Measurements from ENCODE around the gene AAK1.
"Not testable (repeated sequence)": the region's sequence is repeated elsewhere in the genome, so short reads cannot be mapped to it uniquely, and the experiment has no call there.

AAK1 gene

GRCh38 chr2:69623236-69623635, 20.3 kb downstream of the AAK1 start:
- DNase-seq: no peak

DNA sequence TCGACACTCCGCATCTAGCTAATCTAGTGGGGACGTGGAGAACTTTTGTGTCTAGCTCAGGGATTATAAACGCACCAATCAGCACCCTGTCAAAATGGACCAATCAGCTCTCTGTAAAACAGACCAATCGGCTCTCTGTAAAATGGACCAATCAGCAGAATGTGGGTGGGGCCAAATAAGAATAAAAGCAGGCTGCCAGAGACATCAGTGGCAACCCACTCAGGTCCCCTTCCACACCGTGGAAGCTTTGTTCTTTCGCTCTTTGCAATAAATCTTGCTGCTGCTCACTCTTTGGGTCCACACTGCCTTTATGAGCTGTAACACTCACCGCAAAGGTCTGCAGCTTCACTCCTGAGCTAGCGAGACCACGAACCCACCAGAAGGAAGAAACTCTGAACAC, 20.7 kb downstream of the AAK1 start:
- DNase-seq: not testable (repeated sequence)

DNA sequence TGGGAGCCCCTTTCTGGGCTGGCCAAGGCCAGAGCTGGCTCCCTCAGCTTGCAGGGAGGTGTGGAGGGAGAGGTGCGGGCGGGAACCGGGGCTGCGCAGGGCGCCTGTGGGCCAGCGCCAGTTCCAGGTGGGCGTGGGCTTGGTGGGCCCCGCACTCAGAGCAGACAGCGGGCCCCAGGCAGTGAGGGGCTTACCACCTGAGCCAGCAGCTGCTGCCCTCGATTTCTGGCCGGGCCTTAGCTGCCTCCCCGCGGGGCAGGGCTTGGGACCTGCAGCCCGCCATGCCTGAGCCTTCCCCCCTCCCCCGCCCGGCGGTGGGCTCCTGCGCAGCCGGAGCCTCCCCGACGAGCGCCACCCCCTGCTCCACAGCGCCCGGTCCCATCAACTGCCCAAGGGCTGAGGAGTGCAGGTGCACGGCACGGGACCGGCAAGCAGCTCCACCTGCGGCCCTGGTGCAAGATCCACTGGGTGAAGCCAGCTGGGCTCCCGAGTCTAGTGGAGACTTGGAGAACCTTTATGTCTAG, 21.5 kb downstream of the AAK1 start:
- not testable (repeated sequence) for DNase-seq

- DNase-seq: no peak
Observed at GRCh38 chr2:69621440-69621839, 22.1 kb downstream of the AAK1 start.

- no peak for DNase-seq
Observed at GRCh38 chr2:69620870-69621269, 22.7 kb downstream of the AAK1 start.

DNA sequence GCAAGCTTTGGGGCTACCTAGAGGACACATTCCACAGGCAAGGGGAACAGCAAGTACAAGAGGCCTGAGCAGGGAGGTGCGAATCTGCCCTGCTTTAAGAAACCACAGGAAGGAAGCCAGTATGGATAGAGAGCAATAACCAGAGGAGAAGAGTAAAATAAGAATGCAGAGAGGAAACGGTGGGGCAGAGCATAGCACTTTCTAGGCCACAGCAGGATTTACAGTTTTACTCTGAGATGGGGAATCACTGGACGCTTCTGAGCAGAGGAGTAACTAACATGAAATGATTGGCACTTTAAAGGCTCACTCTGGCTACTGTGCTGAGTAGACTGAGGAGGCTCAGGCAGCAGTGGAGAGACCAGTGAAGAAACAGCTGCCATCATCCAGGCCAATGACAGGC, 23.8 kb downstream of the AAK1 start:
- no peak for DNase-seq

- no peak for DNase-seq
Observed at GRCh38 chr2:69618362-69618761, 25.2 kb downstream of the AAK1 start.

GRCh38 chr2:69617744-69618143, 25.8 kb downstream of the AAK1 start:
- no peak for DNase-seq

- no peak for DNase-seq
Observed at GRCh38 chr2:69616755-69617154, 26.8 kb downstream of the AAK1 start.

- no peak for DNase-seq
Observed at GRCh38 chr2:69615969-69616368, 27.6 kb downstream of the AAK1 start.

DNA sequence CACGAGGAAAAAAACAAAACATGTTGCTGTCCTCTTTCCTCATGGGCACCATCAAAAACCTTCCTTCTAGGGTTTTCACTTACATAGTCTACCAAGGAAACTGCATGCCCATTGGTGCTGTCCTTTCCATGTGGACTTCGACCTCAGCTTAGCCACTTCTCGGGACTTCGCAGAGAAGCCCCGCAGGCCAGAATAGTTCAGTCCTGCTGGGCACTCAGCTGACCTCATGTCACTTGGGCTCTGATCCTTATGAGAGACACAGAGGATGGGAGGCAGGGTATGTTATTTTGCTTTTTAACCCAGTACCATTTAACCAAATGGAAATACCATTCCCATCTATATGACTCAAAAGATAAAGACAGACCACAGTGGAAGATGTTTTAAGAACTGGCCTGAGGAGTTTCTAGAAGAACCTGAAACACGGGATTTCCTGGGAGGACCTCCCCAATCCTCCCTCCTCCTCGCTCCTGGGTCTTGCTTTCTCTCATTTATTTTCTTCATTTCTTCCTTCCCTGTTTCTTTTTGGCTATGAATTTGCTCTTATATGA, 28.4 kb downstream of the AAK1 start:
- no peak for DNase-seq

DNA sequence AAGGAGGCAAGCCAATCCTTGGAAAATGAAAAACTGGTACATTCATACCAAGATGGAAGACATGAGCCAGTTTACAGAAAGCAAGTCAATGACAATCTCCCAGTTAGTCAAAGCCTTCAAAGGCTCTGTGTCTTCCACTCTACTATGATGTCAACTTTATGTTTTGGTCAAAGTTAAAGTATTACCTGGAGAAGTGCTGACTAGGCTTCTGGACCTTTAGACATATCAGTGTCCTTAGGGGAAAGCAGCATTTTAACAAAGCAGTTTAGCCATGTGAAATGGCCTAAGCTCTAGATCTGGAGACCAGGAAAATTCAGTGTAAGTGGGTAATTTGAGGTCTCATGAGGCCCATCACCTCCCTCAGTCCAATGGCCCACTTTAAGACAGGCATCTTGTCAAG, 30.8 kb downstream of the AAK1 start:
- DNase-seq: no peak

- no peak for DNase-seq
Observed at GRCh38 chr2:69612200-69612599, 31.3 kb downstream of the AAK1 start.

DNA sequence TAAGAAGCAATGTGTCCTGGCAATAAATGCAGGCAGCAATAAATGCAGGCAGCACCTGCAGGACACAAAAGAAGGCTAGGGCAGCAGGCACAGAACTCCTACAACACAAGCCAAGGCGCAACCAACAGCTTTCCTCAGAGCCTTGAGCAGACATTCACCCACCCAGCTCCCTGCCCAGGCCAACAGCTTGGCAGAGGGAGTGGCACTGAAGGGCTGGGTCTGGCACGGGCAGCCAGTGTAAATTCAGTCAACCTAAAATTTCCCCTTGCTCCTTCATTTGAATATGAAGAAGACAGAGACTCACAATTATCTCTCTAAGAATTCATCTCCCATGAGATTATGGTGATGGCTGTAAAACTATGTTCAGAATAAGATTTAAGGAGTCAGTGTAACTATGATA, 35.4 kb downstream of the AAK1 start:
- DNase-seq: no peak

- DNase-seq: not testable (repeated sequence)
Observed at GRCh38 chr2:69606771-69607170, 36.8 kb downstream of the AAK1 start.

- no peak for DNase-seq
Observed at GRCh38 chr2:69605284-69605683, 38.3 kb downstream of the AAK1 start.

DNA sequence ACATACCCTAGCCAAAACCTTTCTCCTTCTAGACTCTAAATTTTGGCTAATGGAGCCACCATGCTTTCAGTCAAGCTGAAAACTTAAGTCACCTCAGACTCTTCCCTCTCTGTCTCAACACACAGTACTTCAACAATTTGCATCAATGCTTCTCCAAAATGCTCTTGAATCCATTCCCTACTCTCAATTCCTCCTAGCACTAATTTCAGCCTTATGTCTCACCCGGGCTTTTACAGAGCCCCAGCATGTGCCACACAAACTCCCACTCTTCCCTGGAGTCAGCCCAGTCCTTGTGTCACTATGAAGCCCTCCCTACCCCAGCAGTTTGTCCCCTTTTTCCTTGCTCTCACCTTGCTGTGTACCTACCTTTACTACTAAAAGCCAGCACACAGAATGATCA, 38.7 kb downstream of the AAK1 start:
- DNase-seq: no peak

- DNase-seq: no peak
Observed at GRCh38 chr2:69604026-69604678, 39.4 kb downstream of the AAK1 start.

- DNase-seq: no peak
Observed at GRCh38 chr2:69603146-69603743, 40.3 kb downstream of the AAK1 start.

GRCh38 chr2:69601179-69601612, 42.3 kb downstream of the AAK1 start:
- DNase-seq: no peak

DNA sequence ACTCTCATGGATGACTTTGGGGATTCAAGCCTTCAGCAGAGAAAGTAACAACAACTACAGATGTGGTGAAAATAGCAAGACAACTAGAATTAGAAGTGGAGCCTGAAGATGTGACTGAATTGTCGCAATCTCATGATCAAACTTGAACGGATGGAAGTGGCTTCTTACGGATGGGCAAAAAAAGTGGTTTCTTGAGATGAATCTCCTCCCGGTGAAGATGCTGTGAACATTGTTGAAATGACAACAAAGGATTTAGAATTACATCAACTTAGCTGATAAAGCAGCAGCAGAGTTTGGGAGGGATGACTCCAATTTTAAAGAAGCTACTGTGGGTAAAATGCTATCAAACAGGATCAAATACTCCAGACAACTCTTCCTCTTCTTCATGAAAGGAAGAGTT, 43.1 kb downstream of the AAK1 start:
- DNase-seq: no peak

DNA sequence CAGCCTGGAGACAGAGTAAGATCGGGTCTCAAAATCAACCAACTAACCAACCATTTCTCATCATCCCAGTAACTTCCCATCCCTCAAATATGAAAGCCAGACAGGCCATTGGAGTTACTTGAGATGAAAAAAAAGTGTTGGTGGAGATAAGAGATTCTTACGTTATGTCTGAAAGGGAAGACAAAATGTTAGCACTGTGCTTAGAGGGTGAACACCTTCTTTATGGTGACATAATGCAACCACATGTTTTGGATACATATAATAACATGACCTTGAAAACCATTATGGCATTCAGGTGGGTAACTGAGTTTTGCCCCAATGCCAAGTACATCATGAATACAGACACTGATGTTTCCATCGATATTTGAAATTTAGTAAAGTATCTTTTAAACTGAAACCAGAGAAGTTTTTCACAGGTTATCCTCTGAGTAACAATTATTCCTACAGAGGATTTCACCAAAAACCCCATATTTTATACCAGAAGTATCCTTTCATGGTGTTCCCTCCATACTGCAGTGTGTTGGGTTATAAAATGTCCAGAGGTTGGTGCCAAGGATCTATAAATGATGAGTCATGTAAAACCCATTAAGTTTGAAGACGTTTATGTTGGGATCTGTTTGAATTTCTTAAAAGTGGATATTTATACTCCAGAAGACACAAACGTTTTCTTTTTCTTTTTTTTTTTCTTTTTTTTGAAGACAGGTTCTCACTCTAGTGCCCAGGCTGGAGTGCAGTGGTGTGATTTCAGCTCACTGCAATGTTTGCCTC, 45.5 kb downstream of the AAK1 start:
- no peak for DNase-seq

GRCh38 chr2:69597105-69597504, 46.4 kb downstream of the AAK1 start:
- no peak for DNase-seq

- DNase-seq: no peak
Observed at GRCh38 chr2:69594341-69594740, 49.2 kb downstream of the AAK1 start.
